GM19452 (cell line): ENCODE data around the gene CTDSPL2.
"Not testable (repeated sequence)": the region's sequence is repeated elsewhere in the genome, so short reads cannot be mapped to it uniquely, and the experiment has no call there.

Experiments
- ATAC-seq: cut with Tn5 transposase; IDR thresholded peaks from one replicate; pipeline ENCODE4 v1.9.1; 2021; ENCODE audit not compliant: unreplicated experiment

CTDSPL2 gene

DNA sequence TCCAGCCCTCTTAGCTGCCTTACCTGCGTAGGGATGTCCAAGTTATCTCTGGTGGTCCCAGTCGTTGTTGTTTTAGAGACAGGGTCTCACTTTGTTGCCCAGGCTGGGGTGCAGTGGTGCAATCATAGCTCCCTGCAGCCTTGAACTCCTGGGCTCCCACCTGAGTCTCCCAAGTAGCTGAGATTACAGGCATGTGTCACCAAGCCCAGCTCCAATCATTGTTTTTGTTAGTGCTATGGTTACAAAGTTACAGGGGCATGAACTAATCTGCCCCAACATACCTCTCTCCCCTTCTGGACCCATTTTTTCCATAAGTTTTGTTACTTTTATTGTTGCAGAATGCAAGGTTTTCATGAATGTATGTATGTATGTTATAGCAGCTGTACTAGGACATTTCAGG, 54.7 kb downstream of the CTDSPL2 start:
- ATAC-seq, result no peak

DNA sequence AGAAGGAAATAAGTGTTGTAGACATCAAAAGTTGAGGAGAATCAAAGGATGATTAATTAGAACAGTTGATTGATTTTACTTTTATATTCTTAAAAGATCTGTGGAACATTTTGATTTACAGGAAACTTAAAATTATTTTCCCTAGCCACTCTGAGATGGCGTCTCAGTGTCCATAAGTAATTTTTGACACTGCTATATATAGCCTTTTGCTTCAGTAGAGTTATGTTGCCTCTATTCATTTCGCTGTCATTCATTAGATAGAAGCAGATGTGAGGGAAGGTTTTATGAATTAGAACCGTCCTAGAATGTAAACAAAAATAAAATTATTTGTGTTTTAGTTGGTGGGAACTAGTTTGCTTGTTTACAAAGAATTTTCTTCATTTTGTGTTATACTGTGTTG, 58.5 kb downstream of the CTDSPL2 start:
- ATAC-seq, result no peak

DNA sequence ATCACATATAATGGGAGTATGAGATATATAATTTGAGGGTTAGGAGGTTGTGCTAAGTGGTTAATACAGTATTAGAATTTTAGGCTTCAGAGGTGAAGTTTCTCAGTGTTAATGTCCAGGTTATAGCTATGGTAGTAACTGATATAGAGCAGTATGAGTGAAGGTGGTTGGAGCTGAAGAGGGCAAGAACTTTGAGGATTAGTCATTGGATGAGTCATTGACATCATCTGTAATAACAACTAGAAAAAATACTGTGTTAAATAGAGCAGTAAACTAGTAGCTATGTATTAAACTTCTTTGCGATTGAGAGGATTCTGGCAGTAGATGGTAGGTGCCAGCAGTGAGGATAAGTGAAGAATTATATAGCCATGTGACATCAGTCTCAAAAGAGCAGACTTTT, 62.0 kb downstream of the CTDSPL2 start:
- ATAC-seq, result no peak

DNA sequence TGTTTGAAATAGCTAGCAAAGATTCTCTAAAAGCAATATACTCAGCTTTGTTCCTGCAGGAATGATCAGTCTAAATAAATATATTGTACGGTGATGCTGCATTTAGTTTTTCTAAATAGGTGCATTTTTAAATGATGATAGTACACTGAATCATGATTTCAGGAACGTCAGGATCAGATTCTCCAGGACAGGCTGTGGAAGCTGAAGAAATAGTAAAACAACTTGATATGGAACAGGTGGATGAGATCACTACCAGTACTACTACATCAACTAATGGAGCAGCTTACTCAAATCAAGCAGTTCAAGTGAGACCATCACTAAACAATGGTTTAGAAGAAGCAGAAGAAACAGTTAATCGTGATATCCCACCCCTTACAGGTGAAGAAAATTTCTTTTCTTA, 63.2 kb downstream of the CTDSPL2 start:
- ATAC-seq, result no peak

DNA sequence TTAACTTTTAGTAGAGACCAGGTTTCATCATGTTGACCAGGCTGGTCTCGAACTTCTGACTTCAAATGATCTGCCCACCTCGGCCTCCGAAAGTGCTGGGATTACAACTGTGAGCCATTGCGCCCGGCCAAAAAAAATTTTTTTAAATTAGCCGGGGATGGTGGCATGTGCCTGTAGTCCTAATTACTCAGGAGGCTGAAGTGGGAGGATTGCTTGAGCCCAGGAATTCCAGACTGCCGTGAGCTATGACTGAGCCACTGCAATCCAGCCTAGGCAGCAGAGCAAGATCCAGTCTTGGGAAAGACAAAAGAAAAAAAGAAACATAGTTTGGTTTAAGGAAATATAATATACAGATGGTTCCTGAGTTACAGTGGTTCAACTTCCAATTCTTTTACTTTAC, 64.6 kb downstream of the CTDSPL2 start:
- ATAC-seq, result no peak

DNA sequence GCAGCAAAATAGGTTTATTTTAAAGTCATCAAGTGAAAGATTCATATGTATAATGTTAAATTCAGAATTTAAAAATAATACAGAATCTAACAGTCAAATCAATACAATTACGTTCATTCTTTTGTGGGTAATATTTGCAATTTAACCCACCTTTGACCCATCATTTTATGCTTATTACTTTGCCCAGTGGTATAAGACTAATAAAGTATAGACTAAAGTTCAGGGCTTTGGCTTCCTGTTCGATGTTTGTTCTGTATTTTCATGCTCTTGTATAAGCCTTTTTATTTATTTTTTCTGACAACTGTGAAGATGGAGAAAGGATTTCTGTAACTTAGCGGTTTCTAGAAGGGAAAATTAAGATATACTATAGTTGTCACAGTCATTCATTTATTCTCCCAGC, 65.2 kb downstream of the CTDSPL2 start:
- no peak for ATAC-seq

DNA sequence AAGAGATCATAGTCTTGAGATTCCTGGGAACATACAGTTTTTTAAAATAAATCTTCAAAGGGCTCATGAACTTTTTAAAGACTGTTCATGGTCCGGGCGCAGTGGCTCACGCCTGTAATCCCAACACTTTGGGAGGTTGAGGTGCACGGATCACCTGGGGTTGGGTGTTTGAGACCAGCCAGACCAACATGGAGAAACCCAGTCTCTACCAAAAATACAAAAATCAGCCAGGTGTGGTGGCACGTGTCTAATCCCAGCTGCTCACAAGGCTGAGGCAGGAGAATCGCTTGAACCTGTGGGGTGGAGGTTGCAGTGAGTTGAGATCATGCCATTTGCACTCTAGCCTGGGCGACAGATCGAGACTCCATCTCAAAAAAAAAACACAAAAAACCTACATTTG, 68.1 kb downstream of the CTDSPL2 start:
- ATAC-seq, result no peak

DNA sequence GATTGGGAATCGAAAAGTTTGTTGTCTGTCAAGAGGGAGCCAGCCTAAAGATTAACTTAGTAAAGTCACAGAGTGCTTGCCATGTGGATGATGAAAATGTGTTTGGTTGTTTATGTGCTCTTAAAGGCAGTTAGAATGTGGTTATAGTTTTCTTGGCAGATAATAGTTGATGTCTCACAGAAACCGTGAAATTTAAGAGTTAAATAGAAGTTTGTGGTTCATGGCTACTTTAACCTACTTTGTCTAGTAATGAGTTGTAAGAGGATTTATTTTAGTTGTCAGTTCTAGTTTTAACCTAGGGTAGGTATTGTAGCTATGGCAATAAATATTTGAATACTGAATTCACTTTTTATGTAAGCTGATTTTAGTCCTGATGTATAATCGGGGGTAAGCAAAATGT, 73.1 kb downstream of the CTDSPL2 start:
- no peak for ATAC-seq

DNA sequence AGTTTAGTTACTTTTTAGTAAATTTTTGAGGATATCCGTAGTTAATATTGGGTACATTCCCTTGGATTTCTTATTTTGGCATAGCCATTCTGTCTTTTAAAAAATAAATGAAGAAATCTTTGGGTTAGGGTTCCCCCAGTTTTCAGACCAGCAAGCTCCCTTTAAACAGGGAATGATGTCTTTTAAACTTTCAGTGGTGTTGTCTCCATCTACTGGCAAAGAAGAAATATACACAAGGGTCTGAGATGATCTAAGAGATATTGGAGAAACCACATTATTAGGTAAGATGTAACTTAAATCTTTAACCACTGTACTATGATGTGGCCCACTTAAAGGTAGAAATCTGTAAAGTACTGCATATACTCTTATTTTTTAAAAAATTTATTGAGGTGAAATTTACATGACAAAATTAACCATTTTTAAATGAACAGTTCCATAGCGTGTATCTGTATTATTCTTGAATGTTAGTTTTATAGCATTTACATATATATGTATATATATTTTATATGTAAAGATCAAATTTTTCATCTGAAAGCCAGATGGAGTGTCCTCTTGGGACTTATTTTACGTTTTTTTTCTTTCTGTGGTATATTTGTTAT, 74.4 kb downstream of the CTDSPL2 start:
- ATAC-seq, result no peak

DNA sequence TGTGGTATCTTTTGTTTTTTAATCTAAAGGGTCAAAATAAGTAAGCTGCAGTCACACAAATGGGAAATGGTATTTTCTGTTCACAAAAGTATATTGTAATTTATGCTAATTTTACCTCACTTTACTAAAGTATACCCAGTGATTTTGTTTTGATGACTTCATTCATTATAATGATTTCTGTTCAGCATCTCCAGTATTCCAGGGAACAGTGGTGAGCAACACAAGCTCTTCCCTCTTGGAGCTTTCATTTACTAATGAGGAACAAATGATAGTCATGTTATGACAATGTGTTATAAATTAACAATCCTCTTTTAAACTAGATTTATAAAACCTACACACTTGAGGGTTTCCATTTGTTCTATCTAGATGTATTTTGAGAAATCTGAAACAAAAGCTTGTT, 89.0 kb downstream of the CTDSPL2 start:
- ATAC-seq, result no peak

DNA sequence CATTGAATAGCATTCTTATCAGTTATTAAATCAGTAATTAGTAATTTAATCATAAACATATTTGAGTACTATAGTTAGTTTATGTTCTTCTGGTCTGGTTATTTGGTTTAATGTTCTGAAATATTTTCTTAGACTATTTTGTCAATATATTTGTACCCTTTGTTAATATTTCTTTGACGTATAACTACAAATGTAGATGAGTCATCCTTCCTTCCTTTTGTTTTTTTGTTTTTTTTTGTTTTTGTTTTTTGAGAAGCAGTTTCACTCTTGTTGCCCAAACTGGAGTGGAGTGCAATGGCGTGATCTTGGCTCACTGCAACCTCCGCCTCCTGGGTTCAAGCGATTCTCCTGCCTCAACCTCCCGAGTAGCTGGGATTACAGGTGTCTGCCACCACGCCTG, 92.1 kb downstream of the CTDSPL2 start:
- no peak for ATAC-seq

DNA sequence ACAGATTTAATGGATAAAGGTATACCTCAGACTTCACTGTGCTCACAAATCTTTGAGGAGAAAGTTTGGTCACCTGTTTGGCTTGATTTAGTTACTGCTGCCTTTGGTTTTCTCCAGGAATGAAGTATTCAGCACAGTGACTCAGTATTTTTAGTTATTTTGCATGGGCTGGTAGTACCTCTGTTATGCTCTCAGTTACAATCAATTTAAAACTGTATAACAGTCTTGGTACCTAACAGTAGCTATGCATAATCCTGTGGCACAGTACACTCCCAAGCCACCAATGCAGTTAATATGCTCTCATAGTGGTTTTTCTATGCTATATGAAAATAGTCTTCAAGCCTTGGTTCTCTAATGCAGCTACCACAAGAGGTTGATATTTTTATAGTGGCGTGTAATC, 97.6 kb downstream of the CTDSPL2 start:
- ATAC-seq, result no peak

DNA sequence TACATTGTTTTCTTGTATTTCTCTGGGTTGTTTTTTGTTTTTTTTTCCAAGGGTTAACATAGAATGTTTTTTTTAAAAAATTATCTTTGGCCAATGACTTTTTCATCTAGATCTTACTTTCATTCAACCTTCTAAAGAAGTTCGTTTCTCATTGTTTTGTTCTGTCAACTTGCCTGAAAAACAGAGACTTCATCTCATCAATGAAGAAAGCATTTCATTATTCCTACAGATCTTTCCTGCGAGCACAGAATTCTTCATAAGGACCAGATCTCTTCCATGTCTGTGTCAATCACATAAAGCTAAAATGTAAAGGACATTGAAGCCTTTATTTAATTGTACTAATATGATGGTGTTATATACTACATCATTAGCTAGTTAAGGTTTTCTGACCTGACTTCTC, 99.8 kb downstream of the CTDSPL2 start:
- no peak for ATAC-seq

DNA sequence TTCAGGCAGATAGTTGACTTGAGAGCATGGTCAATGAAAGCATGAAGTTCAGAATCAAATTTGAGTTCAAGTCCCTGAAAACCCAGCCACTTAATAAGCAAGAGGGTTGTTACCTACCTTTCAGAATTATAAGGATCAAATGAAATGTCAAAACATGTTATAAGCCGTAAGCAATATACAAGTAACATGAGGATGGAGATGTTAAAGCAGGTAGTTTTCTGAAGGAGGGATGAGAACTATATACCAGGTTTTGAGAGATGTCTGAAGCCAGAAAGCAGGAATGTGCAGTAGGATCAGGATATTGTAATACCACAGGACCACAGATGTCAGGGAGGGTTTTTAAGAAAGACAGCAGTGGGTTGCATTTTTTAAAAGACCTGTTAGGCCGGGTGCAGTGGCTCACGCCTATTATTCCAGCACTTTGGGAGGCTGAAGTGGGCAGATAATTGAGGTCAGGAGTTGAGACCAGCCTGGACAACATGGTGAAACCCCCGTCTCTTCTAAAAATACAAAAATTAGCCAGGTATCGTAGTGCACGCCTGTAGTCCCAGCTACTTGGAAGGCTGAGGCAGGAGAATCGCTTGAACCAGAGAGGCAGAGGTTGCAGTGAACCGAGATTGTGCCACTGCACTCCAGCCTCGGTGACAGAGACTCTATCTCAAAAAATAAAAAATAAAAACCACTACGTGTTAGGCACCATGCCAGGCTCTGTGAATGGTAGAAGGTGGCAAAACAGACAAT, 102.6 kb downstream of the CTDSPL2 start:
- ATAC-seq, result no peak

DNA sequence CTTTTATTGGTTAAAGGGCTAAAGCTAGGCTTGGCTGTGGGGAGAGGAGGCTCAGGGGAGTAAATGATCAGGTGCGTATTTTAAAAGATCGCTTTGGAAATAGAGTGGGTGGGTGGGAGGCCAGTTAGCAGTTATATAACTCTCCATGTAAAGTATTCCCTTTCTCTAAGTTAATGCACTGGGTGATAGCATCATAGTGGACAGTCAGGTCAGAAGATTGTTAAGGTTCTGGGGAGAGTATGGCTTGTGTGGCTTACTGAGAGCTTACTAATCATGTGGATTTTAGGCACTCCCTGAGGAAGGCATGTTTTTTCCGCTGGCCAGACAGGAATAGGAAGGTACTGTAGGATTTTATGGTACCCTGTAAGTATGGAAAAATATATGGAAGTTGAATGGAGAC, 103.2 kb downstream of the CTDSPL2 start:
- no peak for ATAC-seq

DNA sequence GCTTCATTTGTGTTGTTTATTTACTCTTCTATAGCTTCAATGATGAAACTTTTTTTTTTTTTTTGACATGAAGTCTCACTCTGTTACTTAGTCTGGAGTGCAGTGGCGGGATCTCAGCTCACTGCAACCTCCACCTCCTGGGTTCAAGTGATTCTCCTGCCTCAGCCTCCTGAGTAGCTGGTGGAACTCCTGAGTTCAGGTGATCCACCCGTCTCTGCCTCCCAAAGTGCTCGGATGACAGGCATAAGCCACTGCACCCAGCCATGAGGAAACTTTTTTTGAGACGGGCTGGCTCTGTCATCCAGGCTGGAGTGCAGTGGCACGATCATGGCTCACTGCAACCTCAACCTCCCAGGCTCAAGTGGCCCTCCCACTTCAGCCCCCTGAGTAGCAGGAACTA, 104.8 kb downstream of the CTDSPL2 start:
- not testable (repeated sequence) for ATAC-seq

DNA sequence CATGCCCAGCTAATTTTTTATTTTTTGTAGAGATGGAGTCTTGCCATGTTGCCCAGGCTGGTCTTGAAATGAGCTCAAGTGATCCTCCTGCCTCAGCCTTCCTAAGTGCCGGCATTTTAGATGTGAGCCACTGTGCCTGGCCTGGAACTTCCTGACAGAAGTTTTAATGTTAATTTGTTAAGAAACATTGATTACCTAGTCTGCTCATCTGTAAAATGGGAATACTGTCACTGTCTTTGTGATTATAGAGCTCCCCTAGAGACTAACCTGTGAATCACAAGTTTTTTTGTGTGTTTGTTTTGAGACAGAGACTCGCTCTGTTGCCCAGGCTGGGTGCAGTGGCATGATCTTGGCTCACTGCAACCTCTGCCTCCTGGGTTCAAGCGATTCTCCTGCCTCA, 105.3 kb downstream of the CTDSPL2 start:
- no peak for ATAC-seq

DNA sequence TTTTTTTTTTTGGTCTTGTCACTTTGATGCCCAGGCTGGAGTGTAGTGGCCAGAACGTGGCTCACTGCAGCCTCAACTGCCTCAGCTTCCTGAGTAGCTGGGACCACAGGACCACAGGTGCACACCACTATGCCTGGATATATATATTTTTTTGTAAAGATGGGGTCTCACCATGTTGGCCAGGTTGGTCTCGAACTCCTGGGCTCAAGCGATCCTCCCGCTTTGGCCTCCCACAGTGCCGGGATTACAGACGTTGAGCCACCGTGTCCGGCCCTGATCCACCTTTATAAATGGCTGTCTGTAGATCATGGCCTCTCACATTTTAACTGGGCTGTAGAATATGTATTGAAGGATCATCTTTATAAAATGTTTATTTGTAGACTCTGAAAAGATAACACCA, 107.7 kb downstream of the CTDSPL2 start:
- no peak for ATAC-seq

DNA sequence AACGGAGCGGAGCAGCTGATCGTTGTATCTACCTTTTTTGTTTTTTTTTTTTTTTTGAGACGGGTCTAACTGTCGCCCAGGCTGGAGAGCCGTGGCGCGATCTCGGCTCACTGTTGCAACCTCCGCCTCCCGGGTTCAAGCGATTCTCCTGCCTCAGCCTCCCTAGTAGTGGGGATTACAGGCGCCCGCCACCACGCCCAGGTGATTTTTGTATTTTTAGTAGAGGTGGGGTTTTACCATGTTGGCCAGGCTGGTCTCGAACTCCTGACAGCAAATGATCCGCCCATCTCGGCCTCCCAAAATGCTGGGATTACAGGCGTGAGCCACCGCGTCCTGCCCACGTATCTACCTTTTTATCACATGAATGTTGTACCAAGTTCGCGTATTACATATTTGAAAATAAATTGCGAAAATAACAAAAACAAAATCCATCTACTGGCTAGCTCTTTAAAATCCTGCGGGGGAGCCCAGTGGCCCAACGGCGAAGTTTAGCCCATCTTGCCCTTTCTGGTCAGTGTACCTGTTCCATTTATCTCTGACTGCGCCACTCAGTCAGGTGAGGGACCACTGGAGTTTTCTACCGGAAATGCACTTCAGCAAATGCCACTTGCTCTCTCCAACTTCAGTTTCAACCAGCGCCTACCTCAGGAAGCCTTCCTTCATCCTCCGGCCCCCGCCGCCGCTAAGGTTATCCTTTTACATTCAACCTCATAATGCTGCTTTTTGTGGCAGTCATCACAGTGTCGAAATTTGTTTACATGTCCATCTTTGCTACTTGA, 108.3 kb downstream of the CTDSPL2 start:
- ATAC-seq, result no peak

DNA sequence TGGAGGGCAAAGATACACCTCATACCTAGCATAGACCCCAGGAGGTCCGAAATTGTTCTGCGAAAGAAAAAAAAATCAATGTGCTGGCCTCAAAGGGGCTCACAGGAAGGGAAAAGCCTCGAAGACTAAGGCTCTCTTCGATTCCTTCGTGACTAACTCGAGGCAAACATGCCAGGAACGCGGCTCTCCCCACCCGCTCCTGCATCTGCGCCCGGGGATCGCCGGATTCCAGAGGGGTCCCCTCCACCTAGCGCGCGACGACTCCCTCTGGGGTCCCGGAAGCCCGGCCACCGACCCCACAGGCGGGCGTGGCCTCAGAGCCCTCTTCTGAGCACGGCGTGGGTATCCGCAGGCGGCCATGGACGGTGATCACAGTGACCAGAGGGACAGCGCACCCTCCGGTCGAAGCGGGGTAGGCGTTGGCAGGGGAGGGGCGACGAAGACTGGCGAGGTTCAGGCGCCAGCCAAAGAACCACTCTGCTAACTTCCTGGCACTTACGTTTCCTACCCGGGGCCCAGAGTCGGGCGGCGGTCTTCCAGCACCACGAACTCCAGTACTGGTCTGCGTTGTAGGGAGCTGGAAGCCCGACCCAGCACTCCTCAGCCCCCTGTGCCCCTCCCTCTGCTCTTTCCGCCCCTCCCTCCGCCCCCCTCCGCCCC, 109.0 kb downstream of the CTDSPL2 start:
- ATAC-seq, result peak; percentile 67

DNA sequence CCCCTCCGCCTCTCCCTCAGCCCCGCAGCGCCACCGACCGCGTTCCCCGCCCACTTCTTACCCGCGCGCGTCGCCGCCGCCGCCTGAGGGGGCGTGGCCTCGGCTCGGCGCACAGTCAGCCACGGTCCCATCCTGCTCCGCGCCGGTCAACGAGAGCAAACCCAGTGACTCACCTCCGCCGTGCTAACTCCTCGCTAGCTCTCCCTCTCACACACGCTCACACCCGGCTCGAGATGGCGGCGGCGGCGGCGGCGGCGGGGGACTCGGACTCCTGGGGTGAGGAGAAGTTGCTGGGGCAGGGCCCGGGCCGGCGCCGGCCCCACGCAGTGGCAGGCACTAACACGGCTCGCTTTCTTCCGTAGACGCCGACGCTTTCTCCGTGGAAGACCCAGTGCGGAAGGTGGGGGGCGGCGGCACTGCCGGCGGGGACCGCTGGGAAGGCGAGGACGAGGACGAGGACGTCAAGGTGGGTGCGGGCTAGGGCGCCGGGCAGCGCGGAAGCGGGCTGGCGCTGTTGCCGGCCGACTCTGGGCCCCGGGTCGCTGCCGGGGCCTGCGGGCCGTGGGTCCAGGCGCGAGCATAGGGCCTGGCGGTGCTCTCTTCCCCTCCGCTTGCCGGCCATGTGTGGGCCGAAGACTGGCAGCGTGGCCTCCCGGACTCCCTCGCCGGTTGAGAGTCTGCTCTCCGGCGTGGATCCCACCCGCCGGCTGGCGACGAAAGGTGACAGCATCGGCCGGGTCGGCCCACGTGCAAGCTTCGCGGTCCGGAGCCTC, 109.7 kb downstream of the CTDSPL2 start, which contains the start of gene EIF3J:
Gene EIF3J, plus strand, starts transcription at position 186 of the 773 bp plus-strand sequence. Its CDS starts 48 bp downstream, at position 234.
- peak; percentile 80 for ATAC-seq
